PC-9 (cell line): ENCODE measurements around the gene LALBA.

Experiments
- EZH2 ChIP-seq: fragments of 200-600 bp; sonication (generic); IDR thresholded peaks from 2 replicates; pipeline ENCODE4 v1.8.0; 2017; ENCODE audit warnings: antibody characterized with exemption, low read depth
- TF ChIP-seq, protein P1 (sequence below): fragments of 200-600 bp; sonication (generic); conservative IDR thresholded peaks from 2 replicates; pipeline ENCODE4 v1.6.1; 2017; ENCODE audit warnings: mixed run types, antibody characterized with exemption, mild to moderate bottlenecking, moderate library complexity

DNA sequence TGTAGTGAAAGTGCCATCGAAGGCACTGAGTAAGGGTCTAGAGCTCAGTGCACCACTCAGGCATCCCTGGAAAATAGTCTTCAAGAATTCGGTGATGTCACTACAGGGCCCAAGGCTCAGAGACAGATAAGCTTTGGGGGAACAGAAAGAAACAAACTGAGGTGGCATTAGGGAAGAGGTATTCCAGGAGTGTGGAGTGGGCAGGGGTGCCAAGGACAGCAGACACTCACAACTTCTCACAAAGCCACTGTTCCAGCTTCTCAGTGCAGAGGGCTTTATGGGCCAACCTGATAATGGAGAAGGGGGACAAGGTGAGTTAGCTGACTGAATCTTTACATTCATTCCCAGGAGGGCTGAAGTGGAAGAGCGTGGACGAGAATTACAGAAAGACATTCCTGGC is 2.1 kb downstream of the LALBA start:
- TF ChIP-seq, protein P1, sequence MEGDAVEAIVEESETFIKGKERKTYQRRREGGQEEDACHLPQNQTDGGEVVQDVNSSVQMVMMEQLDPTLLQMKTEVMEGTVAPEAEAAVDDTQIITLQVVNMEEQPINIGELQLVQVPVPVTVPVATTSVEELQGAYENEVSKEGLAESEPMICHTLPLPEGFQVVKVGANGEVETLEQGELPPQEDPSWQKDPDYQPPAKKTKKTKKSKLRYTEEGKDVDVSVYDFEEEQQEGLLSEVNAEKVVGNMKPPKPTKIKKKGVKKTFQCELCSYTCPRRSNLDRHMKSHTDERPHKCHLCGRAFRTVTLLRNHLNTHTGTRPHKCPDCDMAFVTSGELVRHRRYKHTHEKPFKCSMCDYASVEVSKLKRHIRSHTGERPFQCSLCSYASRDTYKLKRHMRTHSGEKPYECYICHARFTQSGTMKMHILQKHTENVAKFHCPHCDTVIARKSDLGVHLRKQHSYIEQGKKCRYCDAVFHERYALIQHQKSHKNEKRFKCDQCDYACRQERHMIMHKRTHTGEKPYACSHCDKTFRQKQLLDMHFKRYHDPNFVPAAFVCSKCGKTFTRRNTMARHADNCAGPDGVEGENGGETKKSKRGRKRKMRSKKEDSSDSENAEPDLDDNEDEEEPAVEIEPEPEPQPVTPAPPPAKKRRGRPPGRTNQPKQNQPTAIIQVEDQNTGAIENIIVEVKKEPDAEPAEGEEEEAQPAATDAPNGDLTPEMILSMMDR, result no peak
- TF ChIP-seq EZH2, result no peak
